Measurements from ENCODE around the gene OCLN.
"Not testable (repeated sequence)": the region's sequence is repeated elsewhere in the genome, so short reads cannot be mapped to it uniquely, and the experiment has no call there.

The OCLN gene

GRCh38 chr5:69492391-69492922 lies at the start of gene OCLN:
Gene OCLN, plus strand, starts transcription at chr5:69492790. Its CDS starts 11,455 bp downstream, at chr5:69504245.
- no peak for DNase-seq (ENCODE audit: extremely low read depth in 1 of 2, low read depth in 1 of 2)

DNA sequence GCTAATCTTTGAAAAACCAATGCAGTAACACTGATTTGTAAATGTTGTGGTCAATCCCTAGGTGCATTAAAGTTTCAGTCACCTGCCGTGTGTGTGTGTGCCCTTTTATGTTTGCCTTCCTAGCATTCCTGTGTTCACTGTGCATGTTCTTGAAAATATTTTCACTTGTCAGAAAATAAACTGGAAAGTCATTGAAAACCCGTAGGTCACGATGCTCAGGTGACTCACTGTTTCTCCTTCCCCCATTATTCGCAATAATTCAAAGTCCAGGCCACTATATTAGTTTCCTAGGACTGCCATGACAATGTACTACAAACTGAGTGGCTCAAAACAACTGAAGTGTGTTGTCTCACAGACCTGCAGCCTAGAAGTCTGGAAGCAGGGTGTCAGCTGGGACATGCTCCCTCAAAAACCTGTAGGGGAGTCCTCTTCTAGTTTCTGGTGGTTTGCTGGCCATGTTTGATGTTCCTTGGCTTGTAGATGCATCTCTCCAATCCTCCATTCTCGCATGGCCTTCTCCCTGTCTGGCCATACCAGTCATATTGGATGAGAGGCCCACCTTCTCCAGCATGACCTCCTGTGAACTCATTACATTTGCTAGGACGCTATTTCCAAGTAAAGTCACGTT lies 48.3 kb upstream of the OCLN start:
- no peak for DNase-seq (ENCODE audit: extremely low read depth in 1 of 2, low read depth in 1 of 2)

DNA sequence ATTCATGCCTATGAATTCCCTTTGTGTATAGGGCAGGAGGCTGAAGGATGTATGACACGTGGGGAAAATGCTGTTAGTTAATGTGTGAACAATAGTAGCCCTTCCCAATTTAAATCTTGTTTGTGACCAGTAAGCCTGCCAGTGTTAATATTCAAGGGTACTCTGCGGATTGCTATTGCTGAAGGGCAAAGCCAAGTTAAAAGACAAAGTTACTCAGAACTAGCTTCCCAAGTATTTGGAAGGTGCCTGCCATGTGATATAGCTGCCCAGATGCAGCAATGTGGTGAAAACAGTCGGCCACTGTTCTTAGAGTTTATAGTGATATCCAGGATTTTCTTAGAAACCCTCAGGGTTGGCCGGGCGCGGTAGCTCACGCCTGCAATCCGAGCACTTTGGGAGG lies 43.1 kb upstream of the OCLN start:
- no peak for DNase-seq (ENCODE audit: extremely low read depth in 1 of 2, low read depth in 1 of 2)

DNA sequence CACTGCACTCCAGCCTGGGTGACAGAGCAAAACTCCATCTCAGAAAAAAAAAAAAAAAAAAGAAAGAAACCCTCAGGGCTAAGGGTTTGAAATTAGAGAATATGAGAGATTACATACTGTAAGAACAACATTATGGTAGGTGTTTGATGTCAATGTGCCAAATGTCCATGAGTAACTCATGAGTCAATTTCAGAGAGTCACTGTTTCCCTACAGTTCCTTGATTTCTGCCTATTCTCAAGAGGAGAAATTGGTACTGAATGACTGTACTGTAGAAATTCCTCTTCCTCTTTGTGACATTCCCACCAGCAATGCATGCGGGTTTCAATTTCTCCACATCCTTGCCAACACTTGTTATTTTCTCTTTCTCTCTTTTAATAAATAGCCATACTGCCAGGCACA lies 42.5 kb upstream of the OCLN start:
- DNase-seq (ENCODE audit: extremely low read depth in 1 of 2, low read depth in 1 of 2) = no peak

DNA sequence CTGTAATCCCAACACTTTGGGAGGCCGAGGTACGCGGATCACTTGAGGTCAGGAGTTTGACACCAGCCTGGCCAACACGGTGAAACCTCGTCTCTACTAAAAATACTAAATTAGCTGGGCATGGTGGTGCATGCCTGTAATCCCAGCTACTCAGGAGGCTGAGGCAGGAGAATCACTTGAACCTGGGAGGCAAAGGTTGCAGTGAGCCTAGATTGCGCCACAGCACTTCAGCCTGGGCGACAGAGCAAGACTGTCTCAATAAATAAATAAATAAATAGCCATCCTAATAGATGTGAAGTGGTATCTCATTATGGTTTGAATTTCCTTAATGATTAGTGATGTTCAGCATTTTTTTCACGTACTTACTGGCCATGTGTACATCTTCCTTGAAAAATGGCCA lies 42.1 kb upstream of the OCLN start:
- not testable (repeated sequence) for DNase-seq (ENCODE audit: extremely low read depth in 1 of 2, low read depth in 1 of 2)

DNA sequence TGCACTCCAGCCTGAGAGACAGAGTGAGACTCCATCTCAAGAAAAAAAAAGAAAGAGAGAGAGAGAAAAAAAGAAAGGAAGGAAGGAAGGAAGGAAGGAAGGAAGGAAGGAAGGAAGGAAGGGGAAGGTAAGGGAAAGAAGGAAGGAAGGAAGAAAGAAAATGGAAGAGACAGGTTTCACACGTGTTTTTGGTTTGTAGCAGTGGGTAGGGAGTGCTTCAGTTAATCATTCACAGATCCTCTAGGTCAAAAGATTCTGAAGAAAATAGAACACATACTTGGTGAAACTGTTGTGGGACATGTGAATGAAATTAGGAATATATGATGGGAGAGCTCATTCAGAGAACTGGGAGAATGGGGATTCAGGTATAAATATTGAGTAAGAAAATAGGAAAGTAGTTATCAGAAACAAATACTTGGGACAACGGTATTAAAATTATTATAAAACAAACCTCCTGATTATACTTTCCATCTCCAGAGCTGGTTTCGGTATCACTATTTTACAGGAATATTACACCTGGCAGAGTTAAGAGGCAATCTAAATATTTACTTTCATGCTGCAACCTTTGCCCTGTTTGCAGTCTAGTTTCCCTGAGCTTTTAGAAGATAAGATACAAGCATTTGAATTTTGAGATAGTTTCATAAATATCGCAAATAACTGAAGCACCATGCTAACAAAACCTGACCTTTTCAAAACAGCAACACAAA lies 40.5 kb upstream of the OCLN start:
- DNase-seq (ENCODE audit: extremely low read depth in 1 of 2, low read depth in 1 of 2) = no peak

GRCh38 chr5:69453487-69453886 lies 39.1 kb upstream of the OCLN start:
- not testable (repeated sequence) for DNase-seq (ENCODE audit: extremely low read depth in 1 of 2, low read depth in 1 of 2)

DNA sequence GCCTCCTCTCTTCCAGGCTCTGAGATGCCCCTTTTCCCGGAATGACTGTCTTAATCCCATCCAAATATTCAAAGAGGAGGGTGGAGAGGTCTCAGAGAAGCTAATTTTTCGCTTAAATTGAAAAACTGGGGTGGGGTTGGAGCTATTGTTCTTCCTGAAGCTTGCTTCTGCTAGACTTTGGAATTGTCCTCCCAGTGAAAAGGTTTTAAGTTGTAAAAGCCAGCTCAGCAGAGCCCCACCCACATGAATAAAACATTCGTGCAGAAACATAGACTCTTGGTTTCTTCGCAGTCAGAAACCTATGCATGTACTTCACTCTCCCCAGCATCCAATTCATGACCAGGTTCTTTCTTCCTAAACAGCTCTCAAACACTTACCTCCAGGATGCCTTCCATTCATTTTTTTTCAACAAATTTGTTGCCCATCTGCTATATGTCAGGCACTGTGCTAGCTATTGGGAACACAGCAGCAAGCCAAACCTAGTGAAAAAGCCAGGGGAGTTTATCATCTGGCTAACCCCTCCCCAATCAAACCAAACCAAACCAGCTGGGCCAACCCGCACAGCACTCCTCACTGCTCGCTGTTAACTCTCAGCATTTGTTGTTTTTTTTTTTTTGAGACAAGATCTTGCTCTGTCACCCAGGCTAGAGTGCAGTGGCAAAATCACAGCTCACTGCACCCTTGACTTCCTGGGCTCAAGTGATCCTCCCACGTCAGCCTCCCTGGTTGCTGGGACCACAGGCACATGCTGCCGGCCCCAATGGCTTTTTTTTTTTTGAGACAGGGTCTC lies 37.9 kb upstream of the OCLN start:
- DNase-seq (ENCODE audit: extremely low read depth in 1 of 2, low read depth in 1 of 2) = no peak

GRCh38 chr5:69455428-69455988 lies 37.1 kb upstream of the OCLN start:
- DNase-seq (ENCODE audit: extremely low read depth in 1 of 2, low read depth in 1 of 2) = not testable (repeated sequence)

DNA sequence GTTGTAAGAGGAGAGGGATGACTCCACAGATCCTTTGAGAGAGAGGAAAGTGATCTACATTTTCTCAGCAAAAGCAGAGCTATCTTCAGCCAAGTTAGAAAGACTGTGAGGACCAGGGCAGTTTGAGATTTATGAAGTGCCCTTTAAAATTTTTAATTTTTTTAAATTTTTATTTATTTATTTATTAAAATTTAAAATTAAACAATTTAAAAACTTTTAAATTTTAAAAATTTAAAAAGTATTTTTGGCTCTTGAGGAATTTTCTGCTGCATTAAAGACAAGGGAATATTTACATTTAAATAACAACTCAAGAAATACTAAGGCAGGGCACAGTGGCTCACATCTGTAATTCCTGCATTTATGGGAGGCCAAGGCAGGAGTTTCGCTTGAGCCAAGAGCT lies 30.4 kb upstream of the OCLN start:
- no peak for DNase-seq (ENCODE audit: extremely low read depth in 1 of 2, low read depth in 1 of 2)

GRCh38 chr5:69466375-69466774 lies 26.2 kb upstream of the OCLN start:
- not testable (repeated sequence) for DNase-seq (ENCODE audit: extremely low read depth in 1 of 2, low read depth in 1 of 2)

DNA sequence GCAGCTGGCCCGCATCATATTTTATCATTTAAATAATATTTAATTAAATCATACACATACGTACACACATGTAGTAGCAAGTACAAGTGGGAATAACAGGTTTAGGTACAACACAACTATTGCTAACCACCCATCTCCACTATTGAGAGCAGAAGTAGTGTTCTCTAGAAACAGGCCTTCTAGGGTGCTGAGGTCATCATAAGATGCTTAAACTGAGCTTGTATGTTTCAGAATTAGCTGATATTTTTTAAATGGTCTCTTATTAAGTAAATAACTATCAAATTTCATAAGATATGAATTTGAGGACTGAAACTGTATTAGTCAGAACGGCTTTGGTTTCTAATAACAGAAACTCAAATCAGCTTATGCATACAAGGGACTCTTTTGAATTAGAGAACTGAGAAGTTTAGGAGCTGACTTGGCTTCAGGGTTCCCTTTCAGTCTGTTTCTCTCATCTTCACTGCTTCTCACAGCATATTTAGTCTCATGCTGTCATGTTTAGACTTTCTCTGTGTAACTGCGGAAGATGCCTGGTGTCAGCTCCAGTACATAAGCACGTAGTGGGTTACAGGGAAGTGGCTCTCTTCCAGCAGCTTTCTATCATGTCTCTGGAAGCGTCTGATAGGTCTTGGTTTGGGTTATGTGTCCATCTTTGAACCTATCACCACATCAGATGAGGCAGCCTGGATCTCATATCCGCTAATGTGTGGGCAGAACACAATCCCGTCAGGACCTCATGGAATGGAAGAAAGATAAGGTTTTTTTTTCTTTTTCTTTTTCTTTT lies 25.0 kb upstream of the OCLN start:
- no peak for DNase-seq (ENCODE audit: extremely low read depth in 1 of 2, low read depth in 1 of 2)

DNA sequence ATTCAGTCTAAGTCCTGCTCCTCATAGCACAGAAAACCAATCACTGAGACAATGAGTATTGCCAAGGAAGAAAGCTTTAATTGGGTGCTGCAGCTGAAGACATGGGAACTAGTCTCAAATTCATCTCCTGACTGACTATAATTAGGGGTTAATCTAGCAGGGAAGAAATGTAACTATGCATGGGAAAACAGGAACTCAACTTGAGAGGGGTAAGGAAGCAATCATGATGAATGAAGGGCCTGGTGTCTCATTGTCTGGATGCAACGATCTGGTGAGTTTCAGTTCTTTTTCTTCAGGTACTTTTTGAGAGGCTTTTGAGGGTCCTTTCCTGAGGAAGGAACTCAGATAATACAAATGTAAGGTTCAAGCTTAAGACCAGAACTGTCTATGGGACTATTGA lies 24.0 kb upstream of the OCLN start:
- no peak for DNase-seq (ENCODE audit: extremely low read depth in 1 of 2, low read depth in 1 of 2)

- DNase-seq (ENCODE audit: extremely low read depth in 1 of 2, low read depth in 1 of 2) = not testable (repeated sequence)
Observed at GRCh38 chr5:69471516-69471915, 21.1 kb upstream of the OCLN start.

GRCh38 chr5:69472535-69473143 lies 20.0 kb upstream of the OCLN start:
- not testable (repeated sequence) for DNase-seq (ENCODE audit: extremely low read depth in 1 of 2, low read depth in 1 of 2)

GRCh38 chr5:69477170-69477569 lies 15.4 kb upstream of the OCLN start:
- DNase-seq (ENCODE audit: extremely low read depth in 1 of 2, low read depth in 1 of 2) = no peak

GRCh38 chr5:69478296-69478695 lies 14.3 kb upstream of the OCLN start:
- DNase-seq (ENCODE audit: extremely low read depth in 1 of 2, low read depth in 1 of 2) = not testable (repeated sequence)

DNA sequence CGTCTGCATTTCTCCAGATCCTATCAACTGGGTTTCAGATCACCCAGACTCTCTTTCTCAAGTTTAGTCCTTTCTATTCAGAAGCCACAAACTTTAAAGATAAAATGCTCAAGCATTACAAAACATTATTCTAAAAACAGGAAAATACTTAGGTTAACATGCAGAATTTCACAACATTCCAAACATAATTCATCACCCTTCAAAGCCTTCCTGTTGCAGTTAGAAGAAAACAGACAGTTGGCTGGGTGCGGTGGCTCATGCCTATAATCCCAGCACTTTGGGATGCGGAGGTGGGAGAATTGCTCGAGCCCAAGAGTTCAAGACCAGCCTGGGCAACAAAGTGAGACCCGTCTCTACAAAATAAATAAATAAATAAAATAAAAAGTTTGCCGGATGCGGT lies 7.7 kb upstream of the OCLN start:
- DNase-seq (ENCODE audit: extremely low read depth in 1 of 2, low read depth in 1 of 2) = no peak

- DNase-seq (ENCODE audit: extremely low read depth in 1 of 2, low read depth in 1 of 2) = no peak
Observed at GRCh38 chr5:69485471-69485870, 7.1 kb upstream of the OCLN start.

- DNase-seq (ENCODE audit: extremely low read depth in 1 of 2, low read depth in 1 of 2) = no peak
Observed at GRCh38 chr5:69489246-69489645, 3.3 kb upstream of the OCLN start.
